ENCODE measurements around the gene ABL1.

ABL1 gene

GRCh38 chr9:130886981-130887380 is 51.9 kb downstream of the ABL1 start:
- CTCF ChIA-PET = interaction anchor here (1.6 kb wide), 1 partner anchor 25 kb away, joined by 3 read pairs; no protein-coding TSS in a partner anchor
- POLR2A ChIA-PET = no interaction called here
- no peak for DNase-seq (ENCODE audit: extremely low spot score)
- TF ChIP-seq CTCF (IDR thresholded peaks at IDR 0.05; ENCODE audit: control extremely low read depth, extremely low read depth, low read depth, missing control alignments) = no peak

- CTCF ChIA-PET = interaction anchor here (2.2 kb wide), 1 partner anchor 17 kb away, joined by 9 read pairs; no protein-coding TSS in a partner anchor
- no peak for DNase-seq (ENCODE audit: extremely low spot score)
- POLR2A ChIA-PET = no interaction called here
- TF ChIP-seq CTCF (IDR thresholded peaks at IDR 0.05; ENCODE audit: control extremely low read depth, extremely low read depth, low read depth, missing control alignments) = no peak
Observed at GRCh38 chr9:130887494-130888144, 52.6 kb downstream of the ABL1 start.

GRCh38 chr9:130888146-130888885 is 53.3 kb downstream of the ABL1 start:
- DNase-seq (ENCODE audit: extremely low spot score) = no peak
- POLR2A ChIA-PET = no interaction called here
- CTCF ChIA-PET = interaction anchor here (2.2 kb wide), 1 partner anchor 18 kb away, joined by 9 read pairs; no protein-coding TSS in a partner anchor
- TF ChIP-seq CTCF (IDR thresholded peaks at IDR 0.05; ENCODE audit: control extremely low read depth, extremely low read depth, low read depth, missing control alignments) = no peak

- no peak for DNase-seq (ENCODE audit: extremely low spot score)
- POLR2A ChIA-PET = no interaction called here
Observed at GRCh38 chr9:130890124-130890523, 55.1 kb downstream of the ABL1 start.

GRCh38 chr9:130890870-130891687 is 56.0 kb downstream of the ABL1 start:
- ChIA-PET CTCF (interaction anchor here (1.1 to 3.1 kb wide), 4 partner anchors 24 to 190 kb away, joined by 3 to 11 read pairs (median 6); no protein-coding TSS in a partner anchor), POLR2A (no interaction called here)
- DNase-seq (ENCODE audit: extremely low spot score) = no peak
- TF ChIP-seq CTCF (IDR thresholded peaks at IDR 0.05; ENCODE audit: control extremely low read depth, extremely low read depth, low read depth, missing control alignments) = no peak

More at GRCh38 chr9:130890124-130890523, 55.1 kb downstream of the ABL1 start:
- CTCF ChIA-PET = interaction anchor here (1.1 to 3.1 kb wide), 6 partner anchors 9 to 189 kb away, joined by 3 to 11 read pairs (median 6); no protein-coding TSS in a partner anchor
- no peak for TF ChIP-seq CTCF (IDR thresholded peaks at IDR 0.05; ENCODE audit: control extremely low read depth, extremely low read depth, low read depth, missing control alignments)
